Aorta (tissue), 5 donors: ENCODE results near the gene CHCHD5. TPM values are rescaled to one million over a fixed set of nuclear protein-coding genes. Genes with fewer than 3 reads are reported as not detected.
A peak's percentile ranks its signal among the peaks of the same experiment; 100 is the strongest.

ENCODE experiments used
- ATAC-seq: fragments of 200-7000 bp; cut with Tn5 transposase; one replicate; pipeline ENCODE4 v1.9.1; 2022; ENCODE audit warnings: moderate library complexity; ENCODE audit not compliant: low FRiP score
- DNase-seq, 2 donors: peaks; one replicate each; pipeline ENCODE4 v3.0.0-alpha.2; 2020
- H3K27ac ChIP-seq, 2 donors: one replicate each; pipeline ENCODE4 v1.5.1; 2013; ENCODE audit warnings: low read length in 2 of 2, mild to moderate bottlenecking in 2 of 2, moderate library complexity in 2 of 2, control low read depth in 1 of 2, inconsistent platforms in 1 of 2, low read depth in 1 of 2
- H3K27me3 ChIP-seq, 2 donors: one replicate each; pipeline ENCODE4 v1.6.1; 2013; ENCODE audit warnings: control low read depth in 1 of 2, low read length in 1 of 2, mild to moderate bottlenecking in 1 of 2, moderate library complexity in 1 of 2; ENCODE audit not compliant: insufficient read depth in 2 of 2, control insufficient read depth in 1 of 2
- H3K36me3 ChIP-seq, 2 donors: one replicate each; pipeline ENCODE4 v1.6.1; 2013; ENCODE audit warnings: control low read depth in 1 of 2, low read length in 1 of 2, mild to moderate bottlenecking in 1 of 2; ENCODE audit not compliant: insufficient read depth in 2 of 2, control insufficient read depth in 1 of 2
- H3K4me1 ChIP-seq, 2 donors: one replicate each; pipeline ENCODE4 v1.6.1; 2013; ENCODE audit warnings: low read length in 2 of 2, control low read depth in 1 of 2, mild to moderate bottlenecking in 1 of 2, moderate library complexity in 1 of 2; ENCODE audit not compliant: insufficient read depth in 2 of 2, control insufficient read depth in 1 of 2
- H3K4me3 ChIP-seq, 2 donors: one replicate each; pipeline ENCODE4 v1.5.1; 2013; ENCODE audit warnings: low read length in 2 of 2, control low read depth in 1 of 2, mild to moderate bottlenecking in 1 of 2
- H3K9me3 ChIP-seq: one replicate; pipeline ENCODE4 v1.6.1; 2013; ENCODE audit warnings: mild to moderate bottlenecking, low read length; ENCODE audit not compliant: control insufficient read depth
- WGBS, 2 donors: extraction: QIAGEN DNeasy Blood & Tissue Kit; methylation state at CpG; one replicate each; pipeline ENCODE4 v1.1.7; 2013; 5-methylcytosine and 5-hydroxymethylcytosine counted together
- intact Hi-C, 2 donors: fragments of 100-400 bp; cut with DNase I; formaldehyde crosslinking; loops; one replicate each; pipeline versions ENCODE4 v1.14.2 to v1.15.0; 2022
- polyA plus RNA-seq, 2 donors: library from polyadenylated mRNA; stranded (reverse); fragments of 200-250 nt; gene quantifications; one replicate each; pipeline ENCODE4 v1.2.3, GENCODE V29; 2013
- total RNA-seq, 2 donors: library from RNA; stranded (reverse); fragmentation: NEBNext Ultra II Directional; extraction: Animal tissue kit (Norgen Biotek cat#: 25700); gene quantifications; one replicate each; pipeline ENCODE4 v1.2.1, GENCODE V29; 2021
- donor health status: healthy with polysubstance abuse.
- donor health status: Bipolar disorder and iron deficiency.
- donor health status: DM: no; HTN: no; CAD: no.
- donor health status: DM: no; HTN: no; CAD: no.
- donor health status: DM: yes; HTN: yes; CAD: no.

Gene CHCHD5
- total and polyA plus RNA-seq, 4 donors: 19.0 to 32.0 (median 23.4) TPM

GRCh38 chr2:112634153-112634873, 49.9 kb downstream of the CHCHD5 start:
- no peak overlapping the region for H3K27ac ChIP-seq
- H3K9me3 ChIP-seq: no peaks in the 10 kb centered on the region
- no peaks in the 10 kb centered on the region for H3K36me3 ChIP-seq
- peak in 1 of 2 donors; percentile 49 for DNase-seq
- H3K4me1 ChIP-seq: no peaks in the 10 kb centered on the region
- H3K27me3 ChIP-seq: no peaks in the 10 kb centered on the region
- no peak for ATAC-seq
- no peak overlapping the region for H3K4me3 ChIP-seq
- intact Hi-C loops: no loop called here
- WGBS, 2 donors: 84 to 88% methylated on average over 16 of the region's 16 CpGs

DNA sequence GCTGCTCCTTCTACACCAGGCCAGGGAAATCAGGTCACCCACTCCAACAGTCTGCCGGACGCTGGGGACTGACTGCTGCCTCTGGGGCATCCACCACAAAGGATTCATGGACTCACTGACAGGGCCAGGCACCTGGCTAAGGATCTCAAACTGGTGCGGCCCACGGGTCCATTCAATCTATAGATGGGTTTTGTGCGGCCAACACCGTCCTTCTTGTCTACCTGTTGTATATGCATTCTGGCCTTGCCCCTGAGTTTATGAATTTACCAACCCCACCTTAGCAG, 50.4 kb downstream of the CHCHD5 start:
- no peaks in the 10 kb centered on the region for H3K9me3 ChIP-seq
- no peaks in the 10 kb centered on the region for H3K36me3 ChIP-seq
- ATAC-seq (no peak), DNase-seq (no peak)
- no peaks in the 10 kb centered on the region for H3K27me3 ChIP-seq
- no peak overlapping the region for H3K27ac ChIP-seq
- no peak overlapping the region for H3K4me3 ChIP-seq
- intact Hi-C loops: no loop called here
- no peaks in the 10 kb centered on the region for H3K4me1 ChIP-seq
- 96 to 97% methylated on average over 6 of the region's 6 CpGs for WGBS, 2 donors

GRCh38 chr2:112636605-112637288, 52.3 kb downstream of the CHCHD5 start:
- H3K27ac ChIP-seq: no peak overlapping the region
- DNase-seq: no peak
- H3K27me3 ChIP-seq: no peaks in the 10 kb centered on the region
- H3K4me3 ChIP-seq: no peak overlapping the region
- H3K4me1 ChIP-seq: no peaks in the 10 kb centered on the region
- H3K36me3 ChIP-seq: no peaks in the 10 kb centered on the region
- intact Hi-C loops: no loop called here
- WGBS, 2 donors: 82 to 87% methylated on average over 7 of the region's 7 CpGs
- H3K9me3 ChIP-seq: no peaks in the 10 kb centered on the region
- no peak for ATAC-seq

- DNase-seq (no peak), ATAC-seq (no peak)
- Histone ChIP-seq H3K4me1 (no peaks in the 10 kb centered on the region), H3K27me3 (no peaks in the 10 kb centered on the region), H3K36me3 (no peaks in the 10 kb centered on the region), H3K27ac (no peak overlapping the region), H3K9me3 (no peaks in the 10 kb centered on the region), H3K4me3 (no peak overlapping the region)
- WGBS, 2 donors: 90 to 91% methylated on average over 4 of the region's 4 CpGs
- intact Hi-C loops: no loop called here
These were observed 52.9 kb downstream of the CHCHD5 start for GRCh38 chr2:112637289-112637660.

Other genes with a start within 250 kb of the CHCHD5 start
- 10 to 100 TPM; 36.2 to 51.7 TPM for gene RGPD8, start 151.0 kb upstream of the CHCHD5 start, total RNA-seq
- gene RGPD8, start 151.0 kb upstream of the CHCHD5 start, polyA plus RNA-seq: 1 to 10 TPM; 1.3 to 2.9 TPM
- gene TTL, start 102.5 kb upstream of the CHCHD5 start, total RNA-seq: 10 to 100 TPM; 33.6 to 46.6 TPM
- gene TTL, start 102.5 kb upstream of the CHCHD5 start, polyA plus RNA-seq: 10 to 100 TPM in 1 of 2 donors, 1 to 10 TPM in 1; 9.8 to 13.1 TPM
- 10 to 100 TPM in 1 of 2 donors, 1 to 10 TPM in 1; 9.4 to 13.5 TPM for gene POLR1B, start 42.1 kb upstream of the CHCHD5 start, total RNA-seq
- gene POLR1B, start 42.1 kb upstream of the CHCHD5 start, polyA plus RNA-seq: 1 to 10 TPM; 3.6 to 3.8 TPM
- 10 to 100 TPM; 51.9 to 82.6 TPM for gene SLC20A1, start 61.3 kb downstream of the CHCHD5 start, total RNA-seq
- 10 to 100 TPM in 1 of 2 donors, 1 to 10 TPM in 1; 7.0 to 19.6 TPM for gene SLC20A1, start 61.3 kb downstream of the CHCHD5 start, polyA plus RNA-seq
- under 1 TPM in 1 of 2 donors, not detected in 1; 0.23 TPM for gene NT5DC4, start 136.4 kb downstream of the CHCHD5 start, total RNA-seq
- gene NT5DC4, start 136.4 kb downstream of the CHCHD5 start, polyA plus RNA-seq: not detected
- gene CKAP2L, start 180.0 kb downstream of the CHCHD5 start, total RNA-seq: under 1 TPM; 0.65 to 0.69 TPM
- gene CKAP2L, start 180.0 kb downstream of the CHCHD5 start, polyA plus RNA-seq: under 1 TPM; under 0.01 to 0.08 TPM
- under 1 TPM in 1 of 2 donors, not detected in 1; 0.19 TPM for gene IL1A, start 199.9 kb downstream of the CHCHD5 start, total RNA-seq
- gene IL1A, start 199.9 kb downstream of the CHCHD5 start, polyA plus RNA-seq: not detected